RKO (cell line): ENCODE measurements around the gene CRB3.
A peak's percentile ranks its signal among the peaks of the same experiment; 100 is the strongest.

ENCODE experiments used
- DNase-seq: peaks from one replicate; pipeline ENCODE4 v3.0.0-alpha.2; 2016; ENCODE audit warnings: low spot score

The CRB3 gene

GRCh38 chr19:6433165-6433564 lies 30.9 kb upstream of the CRB3 start:
- no peak for DNase-seq

GRCh38 chr19:6433663-6434062 lies 30.4 kb upstream of the CRB3 start, which contains the start of gene SLC25A41:
TSS of gene SLC25A41 (minus strand) at chr19:6433763. CDS start at chr19:6433693, 70 bp downstream.
- no peak for DNase-seq

GRCh38 chr19:6439743-6440142 lies 24.3 kb upstream of the CRB3 start:
- DNase-seq: no peak

DNA sequence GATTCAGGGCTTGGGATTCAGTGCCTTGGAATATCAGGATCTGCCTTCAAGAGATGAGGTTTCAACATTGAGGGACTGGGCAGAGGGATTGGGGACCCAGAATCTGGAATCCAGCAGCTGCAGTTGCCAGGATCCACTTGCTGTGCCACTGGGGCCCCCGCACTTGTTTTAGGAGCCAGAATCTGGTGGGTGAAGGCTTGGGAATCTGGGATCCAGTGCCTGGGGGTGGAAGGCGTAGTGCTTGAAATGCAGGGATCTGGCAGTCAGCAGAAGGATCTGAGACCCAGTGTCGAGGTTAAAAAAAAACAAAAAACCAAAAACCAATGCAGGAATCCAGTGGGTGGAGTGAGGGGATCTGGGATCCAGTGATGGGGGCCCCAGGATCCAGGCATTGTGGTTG lies 23.2 kb upstream of the CRB3 start:
- no peak for DNase-seq

DNA sequence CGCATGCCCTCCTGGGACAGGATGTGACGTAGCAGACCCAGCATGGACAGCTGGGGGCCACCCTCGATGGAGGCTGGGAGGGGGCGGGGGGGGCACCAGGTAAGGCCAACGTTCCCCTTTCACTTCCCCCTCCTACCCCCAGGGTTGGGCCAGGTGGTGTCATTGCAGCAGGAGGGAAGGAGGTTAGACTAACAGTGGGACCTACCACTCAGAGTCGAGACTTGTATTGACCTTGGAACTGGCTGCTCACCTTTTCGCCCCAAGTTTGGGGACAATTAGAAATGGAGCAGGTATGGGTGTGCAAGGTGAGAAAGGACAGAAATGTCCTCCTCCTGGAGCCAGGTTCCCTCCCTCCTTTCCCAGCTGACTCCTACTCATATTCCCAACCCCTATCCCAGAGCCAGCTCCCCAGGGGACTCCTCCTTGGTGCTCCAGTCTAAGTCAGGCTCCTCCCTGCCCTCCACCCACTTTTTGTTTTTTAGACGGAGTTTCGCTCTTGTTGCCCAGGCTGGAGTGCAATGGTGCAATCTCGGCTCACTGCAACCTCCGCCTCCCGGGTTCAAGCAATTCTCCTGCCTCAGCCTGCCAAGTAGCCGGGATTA lies 21.9 kb upstream of the CRB3 start:
- DNase-seq: no peak

DNA sequence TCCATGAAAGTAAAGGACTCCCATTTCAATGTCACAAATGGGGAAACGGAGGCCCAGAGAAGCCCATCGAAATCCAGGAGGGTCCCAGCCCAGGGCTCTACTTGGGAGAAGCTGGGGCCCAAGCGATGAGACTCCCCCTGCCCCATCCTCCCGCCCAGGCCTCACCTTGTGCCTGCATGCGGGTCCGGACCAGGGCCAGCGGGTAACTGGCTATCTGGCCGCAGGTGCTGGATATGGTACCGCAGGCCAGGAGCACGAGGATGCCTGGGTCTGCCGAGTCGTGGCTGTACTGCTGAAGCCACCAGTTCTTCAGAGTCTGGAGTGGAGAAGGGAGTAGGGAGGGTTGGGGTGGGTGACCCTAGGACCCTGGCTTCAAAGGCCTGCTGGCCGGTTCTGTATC lies 20.1 kb upstream of the CRB3 start:
- DNase-seq: no peak

- no peak for DNase-seq
These were observed 17.6 kb upstream of the CRB3 start for GRCh38 chr19:6446452-6446851.

- no peak for DNase-seq
These were observed 16.0 kb upstream of the CRB3 start for GRCh38 chr19:6448045-6448444.

DNA sequence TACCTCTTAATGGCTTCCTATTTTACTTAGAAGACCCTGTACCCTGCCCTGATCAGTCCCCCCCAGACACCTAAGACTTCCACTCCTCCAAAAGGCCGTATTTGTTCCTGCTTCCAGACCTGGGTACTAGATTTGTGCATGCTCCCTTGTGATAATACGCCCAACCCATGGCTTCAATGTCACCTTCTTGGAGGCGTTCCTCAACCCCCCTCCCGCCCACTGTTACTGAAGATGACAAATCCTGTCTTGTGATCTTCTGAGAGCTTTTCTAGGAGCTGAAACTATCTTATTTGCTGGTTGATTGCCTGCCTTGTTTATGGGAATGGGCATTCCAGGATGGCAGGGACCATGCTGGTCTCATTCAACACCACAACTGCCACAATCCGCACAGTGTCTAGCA lies 13.9 kb upstream of the CRB3 start:
- no peak for DNase-seq

- DNase-seq: no peak
These were observed 12.4 kb upstream of the CRB3 start for GRCh38 chr19:6451583-6452222.

DNA sequence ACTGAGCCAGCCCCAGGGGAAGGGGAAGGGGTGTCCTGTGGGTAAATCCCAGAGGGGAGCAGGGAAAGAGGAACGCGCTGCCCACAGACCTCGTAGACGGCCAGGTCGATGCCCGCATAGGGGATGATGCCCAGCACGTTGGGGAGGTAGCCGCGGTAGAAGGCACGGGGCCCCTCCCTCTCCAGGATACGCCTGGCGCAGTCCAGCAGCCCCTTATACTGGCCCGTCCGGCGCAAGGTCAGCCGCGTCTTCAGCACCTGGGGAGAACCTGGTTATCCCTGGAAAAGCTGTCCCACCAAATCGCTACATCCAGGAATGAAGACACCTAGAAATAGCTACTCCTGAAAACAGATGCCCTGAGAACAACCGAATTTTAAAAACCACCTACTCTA lies 11.9 kb upstream of the CRB3 start:
- no peak for DNase-seq

DNA sequence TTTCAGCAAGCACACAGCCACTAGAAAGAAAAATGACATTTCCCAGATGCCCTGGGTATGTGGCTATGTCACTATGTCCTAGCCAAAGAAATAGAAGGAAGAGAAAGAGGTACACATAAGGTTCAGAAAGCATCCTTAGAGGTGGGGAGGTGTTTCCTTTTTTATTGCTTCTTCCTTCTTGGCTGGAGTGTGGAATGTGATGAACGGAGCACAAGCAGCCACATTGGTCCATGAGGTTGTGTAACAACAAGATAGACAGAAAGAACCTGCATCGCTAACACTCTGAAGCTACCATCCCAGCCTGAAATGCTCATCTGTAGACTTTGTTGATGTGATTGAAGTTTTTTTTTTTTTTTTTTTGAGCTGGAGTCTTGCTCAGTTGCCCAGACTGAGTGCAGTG lies 11.2 kb upstream of the CRB3 start:
- DNase-seq: no peak

GRCh38 chr19:6453951-6454565 lies 10.0 kb upstream of the CRB3 start:
- no peak for DNase-seq

DNA sequence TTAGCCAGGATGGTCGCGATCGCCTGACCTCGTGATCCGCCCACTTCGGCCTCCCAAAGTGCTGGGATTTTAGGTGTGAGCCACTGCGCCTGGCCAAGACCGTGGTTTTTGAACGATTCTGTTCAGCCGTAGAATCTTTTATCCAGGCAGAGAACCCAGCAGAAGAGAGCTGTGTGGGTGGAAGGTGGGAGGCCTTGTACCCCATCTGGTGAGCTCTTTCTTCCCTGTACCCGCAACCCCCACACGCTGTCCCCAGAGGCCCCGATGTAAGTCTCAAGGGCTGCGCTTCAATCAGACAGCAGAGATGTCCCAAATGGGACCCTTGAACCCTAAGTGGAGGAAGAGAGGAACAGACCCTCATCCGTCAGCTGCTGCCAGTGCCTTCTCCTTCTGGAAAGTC lies 8.1 kb upstream of the CRB3 start:
- DNase-seq: no peak

DNA sequence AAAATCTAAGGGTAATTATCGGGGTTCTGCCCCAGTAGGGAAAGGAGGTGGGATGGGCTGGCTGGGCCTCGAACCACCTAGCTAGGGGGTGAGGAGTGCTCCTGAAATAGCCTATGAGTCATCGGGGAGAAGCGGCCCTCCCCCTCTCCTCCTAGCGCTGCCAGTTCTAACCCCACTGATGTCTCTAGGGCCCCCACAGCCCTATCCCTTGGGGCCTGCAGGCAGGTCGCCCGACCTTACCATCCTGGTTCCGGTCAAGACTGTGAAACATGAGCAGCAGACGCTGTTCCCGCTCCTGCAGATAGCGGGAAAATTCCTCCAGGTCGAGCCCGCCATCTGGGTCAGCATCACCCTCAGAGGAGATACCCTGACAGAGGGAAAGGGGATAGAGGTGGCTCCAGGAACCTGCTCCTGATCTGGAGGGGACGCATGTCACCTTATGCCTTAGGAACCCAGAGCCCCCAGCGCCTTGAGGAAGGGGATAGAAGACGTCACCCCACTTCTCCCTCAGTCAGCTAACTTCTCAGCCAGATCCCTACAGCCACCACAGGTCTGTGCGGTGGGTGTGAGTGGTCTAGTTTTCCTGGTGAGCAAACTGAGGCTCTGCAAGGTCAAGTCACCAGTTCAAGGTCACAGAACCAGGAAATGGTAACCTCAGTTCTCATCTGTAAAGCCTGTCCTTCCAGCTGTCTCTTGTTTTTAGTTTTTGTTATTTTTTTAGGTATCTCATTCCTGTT lies 5.9 kb upstream of the CRB3 start:
- DNase-seq: peak; percentile 28

DNA sequence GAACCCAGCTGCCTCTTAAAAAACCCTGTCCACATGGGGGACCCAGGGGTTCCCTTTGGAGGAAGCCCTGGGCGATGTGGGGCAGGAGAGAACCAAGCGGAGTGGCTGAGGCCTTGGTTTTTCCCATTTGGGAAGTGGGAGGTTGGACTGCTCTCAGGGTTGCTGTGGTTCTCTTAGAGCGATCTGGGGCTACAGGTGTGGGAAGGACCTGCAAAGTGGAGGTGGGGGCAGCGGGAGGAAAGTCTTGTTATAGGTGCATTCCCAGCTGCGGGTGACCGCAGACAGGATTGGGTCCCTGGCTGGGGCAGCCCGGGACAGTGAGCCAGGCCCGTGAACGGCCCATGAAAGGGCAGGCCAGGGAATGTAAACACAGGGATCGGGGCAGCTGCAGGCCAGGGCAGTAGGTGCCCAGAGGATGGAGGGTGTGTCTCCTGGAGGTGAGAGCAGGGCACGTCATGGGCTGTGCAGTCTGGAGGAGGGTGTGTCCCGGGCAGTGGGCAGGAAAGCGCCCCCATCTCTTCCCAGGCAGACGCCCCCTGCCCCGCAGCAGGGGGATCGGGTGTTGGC lies 5.3 kb upstream of the CRB3 start:
- DNase-seq: peak; percentile 35

DNA sequence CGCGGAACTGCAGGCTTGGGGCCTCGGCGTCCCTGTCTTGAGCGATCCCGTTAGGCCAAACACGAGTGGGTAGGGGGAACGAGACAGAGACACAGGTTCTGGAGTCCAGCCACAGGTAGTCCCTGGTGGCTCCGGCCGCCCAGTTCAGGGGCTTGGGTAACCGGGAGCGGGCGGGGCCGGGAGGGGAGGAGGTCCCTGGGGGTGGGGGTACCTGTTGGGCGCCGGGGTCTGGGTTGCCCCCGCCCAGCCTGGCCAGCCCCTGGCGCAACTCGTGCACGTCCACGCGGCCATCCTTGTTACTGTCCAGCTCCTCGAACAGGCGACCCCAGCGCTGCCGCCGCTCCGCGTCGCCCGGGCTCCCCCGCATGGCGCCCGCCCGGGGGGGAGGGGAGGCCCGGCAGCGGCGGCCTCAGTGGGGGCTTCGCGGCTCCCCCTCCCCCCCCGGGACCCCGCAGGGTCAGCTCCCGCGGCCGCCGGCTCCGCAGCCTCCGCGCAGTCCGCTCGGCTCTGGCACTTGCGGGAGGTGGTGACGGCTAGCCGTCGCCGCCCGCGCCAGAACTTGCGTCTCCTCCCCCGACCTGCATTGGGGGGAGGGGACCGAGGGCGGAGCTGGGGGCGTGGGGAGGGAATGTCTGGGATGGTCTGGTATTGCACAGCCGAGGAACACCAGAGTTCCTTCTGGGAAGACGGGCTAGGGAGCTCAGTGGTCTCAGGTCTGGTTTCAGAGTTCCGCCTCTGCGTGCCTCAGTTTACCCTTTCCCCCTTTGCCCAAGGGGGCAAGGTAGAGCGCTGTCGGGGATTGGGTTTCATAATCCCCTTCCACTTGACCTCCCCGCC lies 4.6 kb upstream of the CRB3 start, which contains the start of gene SLC25A23:
Gene SLC25A23, minus strand, starts transcription at position 531 of the 837 bp plus-strand sequence. Its CDS starts 164 bp downstream, at position 367.
- DNase-seq: peak; percentile 78

DNA sequence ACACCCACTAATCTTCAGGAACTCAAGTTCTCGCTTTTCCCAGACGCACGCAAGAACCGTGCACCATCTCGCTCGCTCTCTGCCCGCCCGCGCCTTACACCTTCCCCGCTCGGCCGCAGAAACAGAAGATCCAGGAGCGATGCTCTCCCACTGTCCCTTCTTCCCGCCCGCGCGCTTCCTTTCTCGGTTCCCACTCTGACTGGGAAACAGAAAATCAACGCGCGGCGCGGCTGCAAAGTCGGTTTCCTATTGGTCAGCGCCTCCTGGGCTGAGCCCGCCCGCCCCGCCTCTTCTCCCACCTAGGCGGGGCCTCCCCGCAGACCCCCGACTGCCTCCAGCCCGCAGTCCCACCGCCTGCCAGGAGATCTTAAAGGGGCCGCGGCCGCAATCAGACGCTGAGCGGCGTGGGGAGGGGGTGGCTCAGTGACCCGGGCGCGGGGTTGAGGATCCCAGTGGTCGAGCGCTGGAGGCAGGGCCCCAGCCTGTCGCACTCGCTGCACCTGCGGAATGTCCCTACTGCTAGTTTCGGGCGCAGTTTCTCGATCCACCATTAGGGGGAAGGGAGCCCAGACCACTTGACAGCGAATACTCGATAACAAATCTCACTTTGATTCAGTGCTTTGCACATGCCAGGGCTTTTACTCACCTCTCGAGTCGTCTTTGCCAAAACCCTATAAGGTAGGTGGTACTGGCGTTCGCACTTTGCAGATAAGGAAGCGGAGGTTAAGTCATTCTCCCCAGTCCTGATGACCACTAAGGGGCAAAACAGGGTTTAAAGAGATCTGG lies 3.8 kb upstream of the CRB3 start:
- peak; percentile 99 for DNase-seq

DNA sequence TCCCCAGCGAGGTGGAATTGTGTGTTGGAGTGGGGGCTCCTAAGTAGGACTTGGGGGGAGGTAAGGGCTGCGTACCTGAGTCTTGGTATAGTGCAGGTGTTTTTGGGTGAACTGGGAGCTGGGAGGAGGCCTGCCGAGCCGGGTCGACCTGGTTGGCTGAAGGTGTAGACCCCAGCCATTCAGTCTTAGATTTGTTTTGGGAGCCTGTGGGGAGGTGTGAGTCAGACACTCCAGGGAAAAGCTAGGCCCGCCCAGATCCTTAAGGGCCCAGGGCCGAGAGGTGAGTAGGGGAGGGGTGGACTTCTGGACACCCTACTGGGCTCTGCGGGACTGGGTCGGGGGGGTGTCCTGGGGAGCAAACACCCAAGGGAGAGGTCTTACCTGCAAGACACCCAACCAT lies 935 bp downstream of the CRB3 start:
- DNase-seq: no peak

DNA sequence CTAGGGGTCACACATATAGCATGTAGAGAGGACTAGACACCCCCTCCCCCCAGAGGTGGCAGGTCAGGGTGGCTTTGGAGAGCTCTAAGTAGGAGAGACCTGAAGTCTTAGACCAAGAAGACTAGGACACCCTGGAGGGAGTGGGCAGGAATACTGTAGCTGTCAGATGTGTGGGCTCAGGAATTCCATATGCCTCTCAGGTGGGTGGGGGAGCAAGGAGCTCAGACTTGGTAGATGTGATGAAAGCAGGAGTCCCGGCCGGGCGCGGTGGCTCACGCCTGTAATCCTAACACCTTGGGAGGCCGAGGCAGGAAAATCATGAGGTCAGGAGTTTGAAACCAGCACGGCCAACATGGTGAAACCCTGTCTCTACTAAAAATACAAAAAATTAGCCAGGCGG lies 1.6 kb downstream of the CRB3 start:
- no peak for DNase-seq
